Natural killer cell (primary cell): Measurements from ENCODE around the gene AIFM3. TPM values are rescaled to one million over a fixed set of nuclear protein-coding genes. Genes with fewer than 3 reads are reported as not detected.
A peak's percentile ranks its signal among the peaks of the same experiment; 100 is the strongest.

Experiments used
- ATAC-seq, 3 donors: fragments of 150-1000 bp in 2 of 3; fragments of 200-7000 bp in 1 of 3; cut with Tn5 transposase; 1 replicate in 1 of 3; 2 replicates in 2 of 3; pipeline ENCODE4 v1.10.0; 2021; ENCODE audit warnings: mild to moderate bottlenecking in 2 of 3, moderate library complexity in 2 of 3
- DNase-seq, 2 donors: peaks; one replicate each; pipeline versions ENCODE4 v3.0.0 to v3.0.0-alpha.2; 2013 to 2021; ENCODE audit warnings: mixed read lengths in 1 of 2
- H3K27ac ChIP-seq: one replicate; pipeline ENCODE4 v1.5.1; 2013; ENCODE audit warnings: mild to moderate bottlenecking, low read length
- H3K27me3 ChIP-seq: one replicate; pipeline ENCODE4 v1.6.1; 2013; ENCODE audit warnings: low read length; ENCODE audit not compliant: control insufficient read depth, insufficient read depth
- H3K36me3 ChIP-seq: one replicate; pipeline ENCODE4 v1.6.1; 2013; ENCODE audit warnings: low read length; ENCODE audit not compliant: control insufficient read depth, insufficient read depth
- H3K4me1 ChIP-seq: one replicate; pipeline ENCODE4 v1.6.1; 2013; ENCODE audit warnings: low read length; ENCODE audit not compliant: control insufficient read depth, insufficient read depth
- H3K4me3 ChIP-seq: one replicate; pipeline ENCODE4 v1.5.1; 2013; ENCODE audit warnings: low read length
- H3K9me3 ChIP-seq: one replicate; pipeline ENCODE4 v1.6.1; 2013; ENCODE audit warnings: low read length; ENCODE audit not compliant: control insufficient read depth, insufficient read depth
- H3K27ac Mint-ChIP-seq, 2 donors: one replicate each; pipeline ENCODE4 v1.8.0; 2022; ENCODE audit warnings: mild to moderate bottlenecking in 2 of 2, mixed read lengths in 2 of 2, moderate library complexity in 1 of 2
- H3K27me3 Mint-ChIP-seq, 2 donors: one replicate each; pipeline ENCODE4 v1.8.0; 2022; ENCODE audit warnings: low read depth in 2 of 2, mixed read lengths in 2 of 2
- H3K36me3 Mint-ChIP-seq: one replicate; pipeline ENCODE4 v1.8.0; 2022; ENCODE audit warnings: mixed read lengths
- H3K4me1 Mint-ChIP-seq, 2 donors: one replicate each; pipeline ENCODE4 v1.8.0; 2022; ENCODE audit warnings: mixed read lengths in 2 of 2
- H3K4me3 Mint-ChIP-seq: one replicate; pipeline ENCODE4 v1.8.0; 2022; ENCODE audit warnings: mild to moderate bottlenecking, moderate library complexity, mixed read lengths
- H3K9me3 Mint-ChIP-seq, 2 donors: one replicate each; pipeline ENCODE4 v1.8.0; 2022; ENCODE audit warnings: mixed read lengths in 2 of 2
- WGBS: methylation state at CpG from one replicate; pipeline ENCODE4 v1.1.7; 2013; ENCODE audit warnings: missing lambda C conversion rate; ENCODE audit not compliant: insufficient coverage; 5-methylcytosine and 5-hydroxymethylcytosine counted together
- intact Hi-C: fragments of 100-400 bp; cut with micrococcal nuclease; formaldehyde crosslinking; loops from one replicate; pipeline ENCODE4 v1.14.2; 2022
- total RNA-seq, 4 donors: library from RNA; stranded (reverse); fragments of 120-200 nt in 1 of 4; gene quantifications; one replicate each; pipeline versions ENCODE4 v1.2.3 to v1.2.4, GENCODE V29; 2013 to 2022
- TF ChIP-seq, protein P1 (sequence below): fragments of 200-600 bp; IDR thresholded peaks from one replicate; pipeline ENCODE4 v1.8.0; 2022; ENCODE audit warnings: antibody characterized with exemption

Gene AIFM3
- total RNA-seq, 3 donors from 2014 or later (not counting 1 experiment from before 2014, with no cell fraction given): 1.5 to 2.3 (median 2.2) TPM

- Histone ChIP-seq H3K27me3 (no peaks in the 10 kb centered on the region), H3K27ac (peak overlapping the region; percentile 57), H3K9me3 (peaks cover 6% of the 10 kb centered on the region), H3K36me3 (peaks cover 10% of the 10 kb centered on the region), H3K4me3 (peak overlapping the region; percentile 78), H3K4me1 (peaks cover 32% of the 10 kb centered on the region)
- peaks cover 27 to 46% of the 10 kb centered on the region in 2 donors for H3K4me1 Mint-ChIP-seq
- no peaks in the 10 kb centered on the region for H3K27me3 Mint-ChIP-seq
- H3K9me3 Mint-ChIP-seq: peaks cover 2 to 3% of the 10 kb centered on the region in 2 donors
- 3% methylated on average over 12 of the region's 12 CpGs for WGBS
- TF ChIP-seq, protein P1, sequence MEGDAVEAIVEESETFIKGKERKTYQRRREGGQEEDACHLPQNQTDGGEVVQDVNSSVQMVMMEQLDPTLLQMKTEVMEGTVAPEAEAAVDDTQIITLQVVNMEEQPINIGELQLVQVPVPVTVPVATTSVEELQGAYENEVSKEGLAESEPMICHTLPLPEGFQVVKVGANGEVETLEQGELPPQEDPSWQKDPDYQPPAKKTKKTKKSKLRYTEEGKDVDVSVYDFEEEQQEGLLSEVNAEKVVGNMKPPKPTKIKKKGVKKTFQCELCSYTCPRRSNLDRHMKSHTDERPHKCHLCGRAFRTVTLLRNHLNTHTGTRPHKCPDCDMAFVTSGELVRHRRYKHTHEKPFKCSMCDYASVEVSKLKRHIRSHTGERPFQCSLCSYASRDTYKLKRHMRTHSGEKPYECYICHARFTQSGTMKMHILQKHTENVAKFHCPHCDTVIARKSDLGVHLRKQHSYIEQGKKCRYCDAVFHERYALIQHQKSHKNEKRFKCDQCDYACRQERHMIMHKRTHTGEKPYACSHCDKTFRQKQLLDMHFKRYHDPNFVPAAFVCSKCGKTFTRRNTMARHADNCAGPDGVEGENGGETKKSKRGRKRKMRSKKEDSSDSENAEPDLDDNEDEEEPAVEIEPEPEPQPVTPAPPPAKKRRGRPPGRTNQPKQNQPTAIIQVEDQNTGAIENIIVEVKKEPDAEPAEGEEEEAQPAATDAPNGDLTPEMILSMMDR: no peak
- no peak for DNase-seq
- peak overlapping the region; percentile 92 for H3K4me3 Mint-ChIP-seq
- no peak for ATAC-seq
- no peaks in the 10 kb centered on the region for H3K36me3 Mint-ChIP-seq
- intact Hi-C loops: loop anchor here (1.0 kb wide), 2 partner anchors 19 to 63 kb away; partner anchors contain the start of gene LRRC74B
- peak overlapping the region; percentile 80 to 92 for H3K27ac Mint-ChIP-seq
These were observed 15.5 kb downstream of the AIFM3 start for GRCh38 chr22:20982563-20982882.

- H3K4me1 Mint-ChIP-seq: peaks cover 27 to 46% of the 10 kb centered on the region in 2 donors
These were observed 16.2 kb downstream of the AIFM3 start for GRCh38 chr22:20983081-20983771.

DNA sequence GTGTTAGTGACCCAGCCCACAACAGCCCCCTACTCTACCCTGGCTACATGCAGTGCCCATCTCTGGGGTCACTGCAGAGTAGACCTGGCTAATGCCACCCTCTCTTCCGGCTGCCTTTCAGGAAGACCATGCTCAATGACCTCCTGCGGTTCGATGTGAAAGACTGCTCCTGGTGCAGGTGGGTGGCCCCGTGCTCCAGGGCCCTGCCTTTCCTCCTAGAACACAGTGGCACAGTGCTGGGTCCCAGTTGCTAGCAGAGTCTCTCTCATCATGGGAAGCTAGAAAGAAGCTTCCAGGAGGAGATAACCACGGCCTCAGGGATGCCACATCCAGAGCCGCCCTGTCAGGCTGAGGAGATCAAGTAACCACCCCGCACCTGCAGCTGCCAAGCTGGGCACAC lies 18.7 kb downstream of the AIFM3 start:
- intact Hi-C loops: no loop called here
- Mint-ChIP-seq H3K36me3 (no peaks in the 10 kb centered on the region), H3K27ac (no peak overlapping the region), H3K4me3 (no peak overlapping the region), H3K27me3 (no peaks in the 10 kb centered on the region), H3K9me3 (no peaks in the 10 kb centered on the region), H3K4me1 (peaks cover 14 to 25% of the 10 kb centered on the region in 2 donors)
- TF ChIP-seq, protein P1: no peak
- Histone ChIP-seq H3K9me3 (no peaks in the 10 kb centered on the region), H3K36me3 (peaks cover 16% of the 10 kb centered on the region), H3K4me3 (no peak overlapping the region), H3K27me3 (no peaks in the 10 kb centered on the region), H3K27ac (no peak overlapping the region), H3K4me1 (peaks cover 20% of the 10 kb centered on the region)
- DNase-seq: no peak
- no peak for ATAC-seq
- 99% methylated on average over 7 of the region's 7 CpGs for whole genome bisulfite sequencing

More at GRCh38 chr22:20983081-20983771, 16.2 kb downstream of the AIFM3 start:
- Histone ChIP-seq H3K9me3 (peaks cover 6% of the 10 kb centered on the region), H3K27me3 (no peaks in the 10 kb centered on the region), H3K4me3 (no peak overlapping the region), H3K36me3 (peaks cover 16% of the 10 kb centered on the region), H3K27ac (peak overlapping the region; percentile 57), H3K4me1 (peaks cover 32% of the 10 kb centered on the region)
- Mint-ChIP-seq H3K9me3 (peaks cover 2 to 3% of the 10 kb centered on the region in 2 donors), H3K36me3 (no peaks in the 10 kb centered on the region), H3K27ac (peak overlapping the region; percentile 80 to 92), H3K4me3 (peak overlapping the region; percentile 92), H3K27me3 (no peaks in the 10 kb centered on the region)
- ATAC-seq (no peak), DNase-seq (no peak)
- intact Hi-C loops: no loop called here
- WGBS: 92% methylated on average over 4 of the region's 5 CpGs
- TF ChIP-seq, protein P1: no peak

DNA sequence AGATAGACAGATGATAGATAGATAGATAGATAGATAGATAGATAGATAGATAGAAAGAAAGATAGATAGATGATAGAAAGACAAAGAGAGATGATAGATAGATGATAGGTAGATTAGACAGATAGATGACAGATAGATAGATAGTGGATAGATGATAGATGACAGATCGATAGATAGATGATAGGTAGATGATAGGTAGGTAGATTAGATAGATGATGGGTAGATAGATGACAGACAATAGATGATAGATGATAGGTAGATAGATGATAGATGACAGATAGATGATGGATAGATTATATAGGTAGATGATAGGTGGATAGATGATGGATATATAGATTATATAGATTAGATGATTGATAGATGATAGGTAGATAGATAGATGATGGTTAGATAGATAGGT lies 19.3 kb downstream of the AIFM3 start:
- TF ChIP-seq, protein P1: no peak
- ATAC-seq (no peak), DNase-seq (no peak)
- Mint-ChIP-seq H3K4me3 (no peak overlapping the region), H3K9me3 (no peaks in the 10 kb centered on the region), H3K36me3 (no peaks in the 10 kb centered on the region), H3K27ac (no peak overlapping the region), H3K4me1 (peaks cover 14 to 22% of the 10 kb centered on the region in 2 donors), H3K27me3 (no peaks in the 10 kb centered on the region)
- Histone ChIP-seq H3K27ac (no peak overlapping the region), H3K4me1 (peaks cover 13% of the 10 kb centered on the region), H3K9me3 (no peaks in the 10 kb centered on the region), H3K36me3 (peaks cover 16% of the 10 kb centered on the region), H3K27me3 (no peaks in the 10 kb centered on the region), H3K4me3 (no peak overlapping the region)
- intact Hi-C loops: no loop called here
- WGBS: 95% methylated on average over 1 of the region's 1 CpG
